Measurements from ENCODE around the gene GALNT9. TPM values are rescaled to one million over a fixed set of nuclear protein-coding genes. Genes with fewer than 3 reads are reported as not detected.

GALNT9 gene
- total and polyA plus RNA-seq, 8 donors = 0.15 to 3.1 (median 0.19) TPM; not detected in 5

- TF ChIP-seq CTCF (IDR thresholded peaks at IDR 0.05) (no peak), POLR2A (IDR thresholded peaks at IDR 0.05) (no peak), POLR2AphosphoS5 (IDR thresholded peaks at IDR 0.05) (no peak), EP300 (IDR thresholded peaks at IDR 0.05) (no peak)
- WGBS, 5 donors = 87 to 93% (median 91%) methylated on average over 8 to 42 of the region's 42 CpGs
- H3K27ac ChIP-seq = peak overlapping the region in 1 of 5 donors; percentile 77
- peaks cover 4 to 42% (median 23%) of the 10 kb centered on the region in 4 donors for H3K4me1 ChIP-seq
- H3K9me3 ChIP-seq = no peaks in the 10 kb centered on the region
- peaks cover 6 to 100% (median 29%) of the 10 kb centered on the region in 3 donors for H3K27me3 ChIP-seq
- H3K4me3 ChIP-seq = no peak overlapping the region
- no peaks in the 10 kb centered on the region for H3K36me3 ChIP-seq
- intact Hi-C loops (cut with DNase I; ENCODE audit: low total_unique reads) = no loop called here
- DNase-seq = no peak
These were observed 5.2 kb downstream of the GALNT9 start for GRCh38 chr12:132324173-132324572.

- intact Hi-C loops (cut with DNase I; ENCODE audit: low total_unique reads) = no loop called here
- H3K36me3 ChIP-seq = no peaks in the 10 kb centered on the region
- DNase-seq = peak in 1 of 2 donors; percentile 31
- peaks cover 1 to 99% (median 22%) of the 10 kb centered on the region in 3 donors for H3K27me3 ChIP-seq
- peaks cover 4 to 34% (median 17%) of the 10 kb centered on the region in 4 donors for H3K4me1 ChIP-seq
- H3K9me3 ChIP-seq = no peaks in the 10 kb centered on the region
- TF ChIP-seq POLR2A (IDR thresholded peaks at IDR 0.05) = no peak
- no peak for TF ChIP-seq CTCF (IDR thresholded peaks at IDR 0.05)
- TF ChIP-seq EP300 (IDR thresholded peaks at IDR 0.05) = no peak
- no peak for TF ChIP-seq POLR2AphosphoS5 (IDR thresholded peaks at IDR 0.05)
- H3K27ac ChIP-seq = peak overlapping the region in 1 of 5 donors; percentile 77
- 39 to 48% (median 42%) methylated on average over 43 to 44 of the region's 44 CpGs for WGBS, 5 donors
- peak overlapping the region in 1 of 4 donors; percentile 5 for H3K4me3 ChIP-seq
These were observed 6.0 kb downstream of the GALNT9 start for GRCh38 chr12:132323171-132324010.

GRCh38 chr12:132322206-132323132, 6.9 kb downstream of the GALNT9 start:
- Histone ChIP-seq H3K4me1 (peaks cover 0 to 25% (median 10%) of the 10 kb centered on the region in 4 donors), H3K9me3 (no peaks in the 10 kb centered on the region), H3K27me3 (peaks cover 0 to 99% (median 15%) of the 10 kb centered on the region in 3 donors), H3K36me3 (no peaks in the 10 kb centered on the region), H3K4me3 (peak overlapping the region in 1 of 4 donors; percentile 4), H3K27ac (peak overlapping the region in 1 of 5 donors; percentile 77)
- 61 to 66% (median 62%) methylated on average over 36 to 43 of the region's 43 CpGs for WGBS, 5 donors
- intact Hi-C loops (cut with DNase I; ENCODE audit: low total_unique reads) = no loop called here
- no peak for DNase-seq
- TF ChIP-seq POLR2AphosphoS5 (IDR thresholded peaks at IDR 0.05) (no peak), EP300 (IDR thresholded peaks at IDR 0.05) (no peak), POLR2A (IDR thresholded peaks at IDR 0.05) (no peak), CTCF (IDR thresholded peaks at IDR 0.05) (no peak)
